Measurements from ENCODE around the gene DCXR. TPM values are rescaled to one million over a fixed set of nuclear protein-coding genes. Genes with fewer than 3 reads are reported as not detected.

The DCXR gene
- total and polyA plus RNA-seq, 2 of the 13 experiments (the other 11 are each of a cell fraction or from before 2014, with no cell fraction given): 287 to 311 TPM

DNA sequence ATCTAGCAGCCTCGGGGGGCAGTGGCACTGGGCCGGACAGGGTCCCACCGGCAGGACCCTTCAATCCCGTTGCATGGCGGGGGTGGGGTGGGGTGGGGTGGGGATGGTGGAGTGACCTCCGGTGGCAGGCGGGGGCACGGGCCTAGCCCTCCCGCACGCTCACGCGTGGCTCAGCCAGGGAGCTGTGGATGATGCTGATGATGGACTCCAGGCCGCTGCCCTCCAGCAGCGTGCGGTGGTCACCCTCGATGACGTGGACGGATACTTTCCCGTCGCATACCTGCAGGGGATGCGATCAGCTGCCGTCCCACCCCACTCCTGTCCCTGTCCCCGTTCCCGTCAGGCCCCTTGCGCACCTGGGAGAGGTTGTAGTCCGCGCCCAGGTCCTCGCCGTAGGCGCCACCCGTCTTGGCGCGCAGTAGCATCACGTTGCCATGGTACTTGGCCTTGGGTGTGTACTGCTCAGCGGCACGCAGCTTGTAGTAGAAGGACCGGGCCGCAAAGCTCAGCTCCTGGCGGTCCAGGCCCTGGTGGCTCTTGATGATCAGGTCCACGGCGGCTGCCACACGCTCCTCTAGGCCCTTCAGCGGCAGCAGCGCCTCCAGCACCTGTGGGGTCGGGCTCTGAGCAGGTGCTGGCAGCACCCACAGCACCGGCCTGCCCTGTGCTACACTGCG, 41.6 kb upstream of the DCXR start (continued):
- TF ChIP-seq, protein P1, sequence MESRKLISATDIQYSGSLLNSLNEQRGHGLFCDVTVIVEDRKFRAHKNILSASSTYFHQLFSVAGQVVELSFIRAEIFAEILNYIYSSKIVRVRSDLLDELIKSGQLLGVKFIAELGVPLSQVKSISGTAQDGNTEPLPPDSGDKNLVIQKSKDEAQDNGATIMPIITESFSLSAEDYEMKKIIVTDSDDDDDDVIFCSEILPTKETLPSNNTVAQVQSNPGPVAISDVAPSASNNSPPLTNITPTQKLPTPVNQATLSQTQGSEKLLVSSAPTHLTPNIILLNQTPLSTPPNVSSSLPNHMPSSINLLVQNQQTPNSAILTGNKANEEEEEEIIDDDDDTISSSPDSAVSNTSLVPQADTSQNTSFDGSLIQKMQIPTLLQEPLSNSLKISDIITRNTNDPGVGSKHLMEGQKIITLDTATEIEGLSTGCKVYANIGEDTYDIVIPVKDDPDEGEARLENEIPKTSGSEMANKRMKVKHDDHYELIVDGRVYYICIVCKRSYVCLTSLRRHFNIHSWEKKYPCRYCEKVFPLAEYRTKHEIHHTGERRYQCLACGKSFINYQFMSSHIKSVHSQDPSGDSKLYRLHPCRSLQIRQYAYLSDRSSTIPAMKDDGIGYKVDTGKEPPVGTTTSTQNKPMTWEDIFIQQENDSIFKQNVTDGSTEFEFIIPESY (CRISPR knock-in tag; IDR thresholded peaks at IDR 0.05): peak; percentile 90
- TF ChIP-seq TGIF2 (CRISPR knock-in tag; IDR thresholded peaks at IDR 0.05): no peak
- no peak for TF ChIP-seq KLF6 (CRISPR knock-in tag; IDR thresholded peaks at IDR 0.05)
- peak; percentile 83 for TF ChIP-seq RBFOX2 (IDR thresholded peaks at IDR 0.05; ENCODE audit: low read depth, low read length)
- TF ChIP-seq ZFY (CRISPR knock-in tag; IDR thresholded peaks at IDR 0.05): peak; percentile 34; the same call in 1 of the 2 replicates
- TF ChIP-seq ZNF326 (CRISPR knock-in tag; IDR thresholded peaks at IDR 0.05; ENCODE audit: borderline replicate concordance): 0 out of 2 replicates have a peak, but pooled peaks have one; percentile 18
- TF ChIP-seq MEIS2 (CRISPR knock-in tag; IDR thresholded peaks at IDR 0.05): no peak
- no peak for TF ChIP-seq NR2C2 (CRISPR knock-in tag; IDR thresholded peaks at IDR 0.05; ENCODE audit: borderline replicate concordance)
- TF ChIP-seq TP53 (CRISPR knock-in tag; conservative IDR thresholded peaks at IDR 0.05): no peak
- TF ChIP-seq ZHX2 (IDR thresholded peaks at IDR 0.05; ENCODE audit: low read depth): no peak
- no peak for TF ChIP-seq ZHX2 (CRISPR knock-in tag; IDR thresholded peaks at IDR 0.05; ENCODE audit: borderline replicate concordance)
- no peak for TF ChIP-seq SAP130 (CRISPR knock-in tag; IDR thresholded peaks at IDR 0.05; ENCODE audit: low read depth)
- TF ChIP-seq, protein P2, sequence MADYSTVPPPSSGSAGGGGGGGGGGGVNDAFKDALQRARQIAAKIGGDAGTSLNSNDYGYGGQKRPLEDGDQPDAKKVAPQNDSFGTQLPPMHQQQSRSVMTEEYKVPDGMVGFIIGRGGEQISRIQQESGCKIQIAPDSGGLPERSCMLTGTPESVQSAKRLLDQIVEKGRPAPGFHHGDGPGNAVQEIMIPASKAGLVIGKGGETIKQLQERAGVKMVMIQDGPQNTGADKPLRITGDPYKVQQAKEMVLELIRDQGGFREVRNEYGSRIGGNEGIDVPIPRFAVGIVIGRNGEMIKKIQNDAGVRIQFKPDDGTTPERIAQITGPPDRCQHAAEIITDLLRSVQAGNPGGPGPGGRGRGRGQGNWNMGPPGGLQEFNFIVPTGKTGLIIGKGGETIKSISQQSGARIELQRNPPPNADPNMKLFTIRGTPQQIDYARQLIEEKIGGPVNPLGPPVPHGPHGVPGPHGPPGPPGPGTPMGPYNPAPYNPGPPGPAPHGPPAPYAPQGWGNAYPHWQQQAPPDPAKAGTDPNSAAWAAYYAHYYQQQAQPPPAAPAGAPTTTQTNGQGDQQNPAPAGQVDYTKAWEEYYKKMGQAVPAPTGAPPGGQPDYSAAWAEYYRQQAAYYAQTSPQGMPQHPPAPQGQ (CRISPR knock-in tag; IDR thresholded peaks at IDR 0.05; ENCODE audit: borderline replicate concordance): no peak
- TF ChIP-seq ZBTB38 (CRISPR knock-in tag; IDR thresholded peaks at IDR 0.05): peak; percentile 54
- peak; percentile 22; the same call in 1 of the 2 replicates for TF ChIP-seq ZFP91 (CRISPR knock-in tag; IDR thresholded peaks at IDR 0.05; ENCODE audit: borderline replicate concordance)
- TF ChIP-seq, protein P3, sequence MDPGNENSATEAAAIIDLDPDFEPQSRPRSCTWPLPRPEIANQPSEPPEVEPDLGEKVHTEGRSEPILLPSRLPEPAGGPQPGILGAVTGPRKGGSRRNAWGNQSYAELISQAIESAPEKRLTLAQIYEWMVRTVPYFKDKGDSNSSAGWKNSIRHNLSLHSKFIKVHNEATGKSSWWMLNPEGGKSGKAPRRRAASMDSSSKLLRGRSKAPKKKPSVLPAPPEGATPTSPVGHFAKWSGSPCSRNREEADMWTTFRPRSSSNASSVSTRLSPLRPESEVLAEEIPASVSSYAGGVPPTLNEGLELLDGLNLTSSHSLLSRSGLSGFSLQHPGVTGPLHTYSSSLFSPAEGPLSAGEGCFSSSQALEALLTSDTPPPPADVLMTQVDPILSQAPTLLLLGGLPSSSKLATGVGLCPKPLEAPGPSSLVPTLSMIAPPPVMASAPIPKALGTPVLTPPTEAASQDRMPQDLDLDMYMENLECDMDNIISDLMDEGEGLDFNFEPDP (CRISPR knock-in tag; conservative IDR thresholded peaks at IDR 0.05): no peak
